ENCODE results near the gene FRMD4B.
A peak's percentile ranks its signal among the peaks of the same experiment; 100 is the strongest.

The FRMD4B gene

GRCh38 chr3:69406163-69406562, 20.3 kb upstream of the FRMD4B start:
- no peak for TF ChIP-seq CTCF (IDR thresholded peaks at IDR 0.05; ENCODE audit: control insufficient read depth, extremely low read depth, insufficient read depth)
- DNase-seq (ENCODE audit: low read depth): no peak
- no peak overlapping the region for H3K4me3 ChIP-seq (ENCODE audit: low read depth, low read length)

- no peak for TF ChIP-seq CTCF (IDR thresholded peaks at IDR 0.05; ENCODE audit: control insufficient read depth, extremely low read depth, insufficient read depth)
- H3K4me3 ChIP-seq (ENCODE audit: low read depth, low read length): no peak overlapping the region
- DNase-seq (ENCODE audit: low read depth): no peak
Observed at GRCh38 chr3:69405067-69405466, 19.2 kb upstream of the FRMD4B start.

DNA sequence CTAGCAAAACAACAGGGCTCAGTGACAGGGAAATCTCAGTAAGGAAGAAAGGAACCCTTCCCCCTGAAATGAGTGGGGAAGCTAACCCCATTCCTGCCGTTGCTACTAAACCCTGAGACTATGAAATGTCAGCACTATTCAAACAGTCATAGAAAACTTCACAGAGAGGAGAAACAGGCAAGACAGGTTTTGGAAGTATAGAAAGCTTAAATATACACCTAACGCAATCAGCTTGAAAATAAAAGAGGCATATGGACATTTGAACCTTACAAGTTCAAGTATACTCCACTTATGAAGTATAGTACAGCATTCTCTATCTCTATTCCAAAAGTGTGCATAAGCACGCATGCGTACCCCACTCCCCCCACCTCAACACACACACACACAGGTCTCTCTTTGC, 17.6 kb upstream of the FRMD4B start:
- DNase-seq (ENCODE audit: low read depth): peak; percentile 56
- TF ChIP-seq CTCF (IDR thresholded peaks at IDR 0.05; ENCODE audit: control insufficient read depth, extremely low read depth, insufficient read depth): no peak

GRCh38 chr3:69400683-69401082, 14.8 kb upstream of the FRMD4B start:
- no peak for TF ChIP-seq CTCF (IDR thresholded peaks at IDR 0.05; ENCODE audit: control insufficient read depth, extremely low read depth, insufficient read depth)
- DNase-seq (ENCODE audit: low read depth): no peak
- H3K4me3 ChIP-seq (ENCODE audit: low read depth, low read length): no peak overlapping the region

More for the DNA sequence above, 17.6 kb upstream of the FRMD4B start:
- H3K4me3 ChIP-seq (ENCODE audit: low read depth, low read length): no peak overlapping the region

DNA sequence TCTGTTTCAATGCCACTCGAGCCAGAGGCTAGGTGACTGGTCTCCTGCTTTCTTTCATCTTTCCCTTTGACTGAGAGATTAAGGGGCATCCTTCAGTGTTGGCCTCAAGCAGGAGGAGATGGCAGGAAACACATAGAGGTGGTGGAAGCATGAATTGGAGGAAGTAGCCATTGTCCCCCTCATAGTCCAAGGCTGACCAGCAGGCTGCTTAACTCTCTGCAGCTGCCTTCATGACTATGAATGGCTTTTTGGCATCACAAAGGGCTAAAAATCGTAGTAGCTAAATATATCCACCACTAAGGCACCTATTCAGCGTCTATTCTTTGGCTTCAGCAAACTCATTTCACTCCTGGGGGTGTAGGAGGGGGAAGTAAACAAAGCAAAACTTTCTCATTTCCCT, 7.0 kb upstream of the FRMD4B start:
- no peak for TF ChIP-seq CTCF (IDR thresholded peaks at IDR 0.05; ENCODE audit: control insufficient read depth, extremely low read depth, insufficient read depth)
- no peak overlapping the region for H3K4me3 ChIP-seq (ENCODE audit: low read depth, low read length)
- DNase-seq (ENCODE audit: low read depth): no peak

DNA sequence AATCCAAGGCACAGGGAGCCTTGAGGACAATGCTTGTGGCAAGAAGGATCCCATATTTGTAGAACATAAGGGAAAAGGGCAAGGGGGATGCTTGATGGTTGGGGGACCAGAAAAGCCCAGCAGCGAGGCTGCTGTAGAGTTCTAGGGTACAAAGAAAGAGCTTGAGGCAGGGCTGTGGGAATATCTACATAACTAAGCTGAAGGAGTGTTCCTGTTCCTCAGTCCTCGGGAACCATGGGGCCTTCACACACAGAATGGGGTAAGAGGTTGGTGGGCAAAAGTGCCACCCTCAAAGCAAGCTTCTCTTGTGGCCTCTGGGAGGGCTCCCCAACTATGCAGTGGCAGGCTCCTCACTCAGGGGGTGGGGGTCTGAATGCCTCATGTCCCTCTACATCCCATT, 6.5 kb upstream of the FRMD4B start:
- H3K4me3 ChIP-seq (ENCODE audit: low read depth, low read length): no peak overlapping the region
- no peak for TF ChIP-seq CTCF (IDR thresholded peaks at IDR 0.05; ENCODE audit: control insufficient read depth, extremely low read depth, insufficient read depth)
- DNase-seq (ENCODE audit: low read depth): no peak

GRCh38 chr3:69391554-69391953, 5.7 kb upstream of the FRMD4B start:
- DNase-seq (ENCODE audit: low read depth): no peak
- no peak overlapping the region for H3K4me3 ChIP-seq (ENCODE audit: low read depth, low read length)
- no peak for TF ChIP-seq CTCF (IDR thresholded peaks at IDR 0.05; ENCODE audit: control insufficient read depth, extremely low read depth, insufficient read depth)
